CD8-positive, alpha-beta memory T cell (primary cell): ENCODE measurements around the gene PHLDA1. TPM values are rescaled to one million over a fixed set of nuclear protein-coding genes. Genes with fewer than 3 reads are reported as not detected.

Experiments
- CTCF ChIA-PET: fragments of 350-600 bp; sonication (Branson Sonifier 250); formaldehyde crosslinking; loops from one replicate; lab custom pipeline; 2021; ENCODE audit warnings: antibody characterized with exemption; lab: Charles Lee
- POLR2A ChIA-PET: fragments of 350-600 bp; sonication (Branson Sonifier 250); formaldehyde crosslinking; loops from one replicate; lab custom pipeline; 2021; ENCODE audit warnings: antibody characterized with exemption; lab: Charles Lee
- DNase-seq, 5 donors: peaks; one replicate each; pipeline versions ENCODE4 v3.0.0 to v3.0.0-alpha.2; 2020 to 2022; ENCODE audit warnings: mixed read lengths in 1 of 5
- H3K27ac ChIP-seq: one replicate; pipeline ENCODE4 v1.7.0; 2013; ENCODE audit warnings: low read depth, mild to moderate bottlenecking, low read length, moderate library complexity
- H3K27me3 ChIP-seq: 2 replicates; pipeline ENCODE4 v1.7.0; 2013; ENCODE audit warnings: low read length, mild to moderate bottlenecking; ENCODE audit not compliant: insufficient read depth, poor library complexity, severe bottlenecking
- H3K36me3 ChIP-seq: 2 replicates; pipeline ENCODE4 v1.7.0; 2013; ENCODE audit warnings: mild to moderate bottlenecking, low read length, moderate library complexity; ENCODE audit not compliant: insufficient read depth
- H3K4me1 ChIP-seq: 2 replicates; pipeline ENCODE4 v1.7.0; 2013; ENCODE audit warnings: mild to moderate bottlenecking, low read length, moderate library complexity; ENCODE audit not compliant: insufficient read depth
- H3K4me3 ChIP-seq: 2 replicates; pipeline ENCODE4 v1.7.0; 2013; ENCODE audit warnings: mild to moderate bottlenecking, low read length
- H3K9me3 ChIP-seq: 2 replicates; pipeline ENCODE4 v1.7.0; 2013; ENCODE audit warnings: mild to moderate bottlenecking, low read length
- H3K27ac Mint-ChIP-seq, 8 donors: one replicate each; pipeline ENCODE4 v1.8.0; 2020 to 2021; ENCODE audit warnings: mixed read lengths in 8 of 8, mild to moderate bottlenecking in 6 of 8, inconsistent platforms in 3 of 8, moderate library complexity in 3 of 8
- H3K27me3 Mint-ChIP-seq, 2 donors: one replicate each; pipeline ENCODE4 v1.8.0; 2020 to 2021; ENCODE audit warnings: mixed read lengths in 2 of 2, mild to moderate bottlenecking in 1 of 2, moderate library complexity in 1 of 2
- H3K36me3 Mint-ChIP-seq, 3 donors: one replicate each; pipeline ENCODE4 v1.8.0; 2020 to 2021; ENCODE audit warnings: mixed read lengths in 3 of 3, inconsistent platforms in 1 of 3, mild to moderate bottlenecking in 1 of 3
- H3K4me1 Mint-ChIP-seq, 3 donors: one replicate each; pipeline ENCODE4 v1.8.0; 2020 to 2021; ENCODE audit warnings: mixed read lengths in 3 of 3, inconsistent platforms in 1 of 3, mild to moderate bottlenecking in 1 of 3
- H3K4me3 Mint-ChIP-seq, 7 donors: one replicate each; pipeline ENCODE4 v1.8.0; 2020 to 2021; ENCODE audit warnings: mixed read lengths in 7 of 7, mild to moderate bottlenecking in 6 of 7, moderate library complexity in 4 of 7, inconsistent platforms in 2 of 7
- H3K9me3 Mint-ChIP-seq, 5 donors: one replicate each; pipeline ENCODE4 v1.8.0; 2020 to 2022; ENCODE audit warnings: mixed read lengths in 5 of 5, mild to moderate bottlenecking in 3 of 5, moderate library complexity in 2 of 5, inconsistent platforms in 1 of 5
- polyA plus RNA-seq: library from polyadenylated mRNA; unstranded; fragments of 300-500 nt; fragmentation: Illumina TruSeq; gene quantifications from one replicate; pipeline ENCODE4 v1.2.3, GENCODE V29; 2021
- total RNA-seq, 2 experiments: library from RNA; stranded (reverse); gene quantifications; one replicate each; pipeline ENCODE4 v1.2.3, GENCODE V29; 2021

Gene PHLDA1
- total and polyA plus RNA-seq, 3 experiments from 2014 or later = 2.1 to 43.4 (median 43.3) TPM

GRCh38 chr12:75976113-75976512 lies 55.5 kb downstream of the PHLDA1 start:
- Histone ChIP-seq H3K4me3 (no peak overlapping the region), H3K9me3 (no peaks in the 10 kb centered on the region), H3K4me1 (peaks cover 25% of the 10 kb centered on the region), H3K27ac (no peak overlapping the region), H3K27me3 (no peaks in the 10 kb centered on the region), H3K36me3 (no peaks in the 10 kb centered on the region)
- no peaks in the 10 kb centered on the region for H3K9me3 Mint-ChIP-seq
- H3K27me3 Mint-ChIP-seq = no peaks in the 10 kb centered on the region
- H3K4me3 Mint-ChIP-seq = no peak overlapping the region
- H3K4me1 Mint-ChIP-seq = peaks cover 25 to 43% (median 38%) of the 10 kb centered on the region in 3 donors
- no peak for DNase-seq
- ChIA-PET POLR2A (no interaction called here), CTCF (interaction anchor here (1.5 kb wide), 1 partner anchor 15 kb away, joined by 3 read pairs; no protein-coding TSS in a partner anchor)
- peak overlapping the region in 7 of 8 donors; percentile 12 to 84 (median 33) for H3K27ac Mint-ChIP-seq
- peaks cover 0 to 3% (median 0%) of the 10 kb centered on the region in 3 donors for H3K36me3 Mint-ChIP-seq

GRCh38 chr12:75975702-75976101 lies 55.9 kb downstream of the PHLDA1 start:
- H3K4me1 ChIP-seq = peaks cover 25% of the 10 kb centered on the region
- no peak overlapping the region for H3K4me3 Mint-ChIP-seq
- POLR2A ChIA-PET = no interaction called here

More at GRCh38 chr12:75975702-75976101, 55.9 kb downstream of the PHLDA1 start:
- Mint-ChIP-seq H3K27me3 (no peaks in the 10 kb centered on the region), H3K9me3 (no peaks in the 10 kb centered on the region), H3K36me3 (peaks cover 0 to 3% (median 0%) of the 10 kb centered on the region in 3 donors), H3K27ac (peak overlapping the region in 5 of 8 donors; percentile 11 to 84 (median 24)), H3K4me1 (peaks cover 25 to 43% (median 38%) of the 10 kb centered on the region in 3 donors)
- no peaks in the 10 kb centered on the region for H3K27me3 ChIP-seq
- no peak for DNase-seq
- H3K4me3 ChIP-seq = no peak overlapping the region
- no peak overlapping the region for H3K27ac ChIP-seq
- H3K36me3 ChIP-seq = no peaks in the 10 kb centered on the region
- H3K9me3 ChIP-seq = no peaks in the 10 kb centered on the region
- CTCF ChIA-PET = interaction anchor here (1.5 kb wide), 1 partner anchor 14 kb away, joined by 3 read pairs; no protein-coding TSS in a partner anchor

Other genes with a start within 250 kb of the PHLDA1 start
- gene NAP1L1, start 52.9 kb upstream of the PHLDA1 start, total RNA-seq = 100 to 1,000 TPM; 926 to 964 TPM
- gene NAP1L1, start 52.9 kb upstream of the PHLDA1 start, polyA plus RNA-seq = 166 TPM